GM18858 (cell line): ENCODE results near the gene PPP1R7.

Source experiments
- ATAC-seq: cut with Tn5 transposase; IDR thresholded peaks from one replicate; pipeline ENCODE4 v1.9.1; 2021; ENCODE audit not compliant: unreplicated experiment

Gene PPP1R7

DNA sequence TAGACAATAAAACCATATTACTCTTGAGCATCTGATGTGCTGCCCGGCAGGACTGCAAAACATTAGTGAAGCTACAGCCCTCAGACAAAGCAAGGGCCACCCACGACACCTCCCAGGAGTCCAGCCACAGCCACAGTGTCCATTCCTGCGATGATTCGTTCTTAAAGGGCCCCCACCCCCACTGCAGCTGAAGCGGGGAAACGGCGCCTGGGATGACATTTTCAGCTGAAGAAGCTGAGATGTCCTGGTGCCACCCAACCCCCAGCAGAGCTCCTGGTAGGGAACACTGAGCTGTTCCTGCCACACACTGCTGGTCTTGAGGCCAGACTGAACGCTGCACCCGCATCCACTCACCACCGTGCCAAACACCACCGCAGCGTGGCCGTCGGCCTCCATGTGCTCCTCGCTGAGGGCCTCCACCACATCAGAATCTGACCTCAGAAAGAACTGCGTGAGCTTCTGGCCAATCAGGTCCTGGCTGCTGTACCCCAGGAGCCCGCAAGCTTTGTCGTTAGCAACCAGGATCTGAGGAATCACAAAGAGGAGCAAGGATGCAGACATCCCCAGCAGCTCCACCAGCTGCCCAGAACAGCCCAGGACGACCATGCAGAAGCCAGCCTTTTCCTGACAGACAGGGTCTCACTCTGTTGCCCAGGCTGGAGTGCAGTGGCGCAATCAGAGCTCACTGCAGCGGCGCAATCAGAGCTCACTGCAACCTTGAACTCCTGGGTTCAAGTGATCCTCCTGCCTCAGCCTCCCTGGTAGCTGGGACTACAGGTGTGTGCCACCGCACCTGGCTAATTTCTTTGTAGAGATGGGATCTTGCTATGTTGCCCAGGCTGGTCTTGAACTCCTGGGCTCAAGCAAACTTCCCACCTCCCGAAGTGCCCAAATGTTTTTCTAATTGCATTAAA, 10.5 kb upstream of the PPP1R7 start:
- ATAC-seq: no peak

DNA sequence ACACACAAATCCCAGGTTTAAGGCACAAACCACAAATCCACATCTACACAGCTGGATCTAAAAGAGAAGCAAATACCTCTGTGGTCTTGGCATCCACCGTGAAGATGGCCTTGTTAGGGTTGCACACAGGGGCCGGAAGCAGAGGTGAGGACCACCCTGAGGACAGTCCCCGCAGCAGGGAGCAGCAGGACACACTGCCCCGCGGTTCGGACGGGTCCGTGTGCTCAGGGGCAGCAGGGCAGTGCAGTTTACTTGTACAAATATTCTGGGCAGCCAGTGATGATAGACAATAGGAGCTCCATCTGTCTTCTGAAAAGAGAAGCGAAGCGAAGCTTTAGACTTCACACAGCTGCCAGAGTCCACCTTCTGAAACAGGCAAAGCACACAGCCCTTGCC, 9.8 kb upstream of the PPP1R7 start:
- no peak for ATAC-seq

DNA sequence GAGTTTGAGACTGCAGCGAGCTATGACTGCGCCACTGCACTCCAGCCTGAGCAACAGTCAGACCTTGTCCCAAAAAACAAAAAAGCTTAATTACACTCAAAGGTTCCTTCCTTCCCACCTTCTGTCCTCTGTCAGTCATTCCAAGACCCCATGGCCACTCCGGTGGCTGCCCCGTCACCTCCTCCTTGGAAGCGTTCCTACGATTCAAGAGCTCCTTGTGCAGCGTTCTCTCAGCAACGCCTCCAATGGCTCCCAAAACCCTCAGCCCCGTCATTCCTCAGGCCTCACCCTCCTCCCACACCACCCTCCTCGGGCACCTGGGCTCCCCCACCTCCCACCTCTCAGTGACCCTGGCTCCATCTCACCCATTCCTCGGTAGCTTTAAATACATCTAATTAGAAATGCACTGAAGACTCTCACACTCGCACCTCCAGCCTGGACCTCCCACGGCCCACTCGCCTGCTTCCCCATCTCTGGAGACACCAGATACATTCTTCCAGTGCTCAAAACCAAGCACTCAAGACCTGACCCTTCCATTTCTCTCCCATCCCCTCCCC, 9.0 kb upstream of the PPP1R7 start:
- ATAC-seq: no peak

DNA sequence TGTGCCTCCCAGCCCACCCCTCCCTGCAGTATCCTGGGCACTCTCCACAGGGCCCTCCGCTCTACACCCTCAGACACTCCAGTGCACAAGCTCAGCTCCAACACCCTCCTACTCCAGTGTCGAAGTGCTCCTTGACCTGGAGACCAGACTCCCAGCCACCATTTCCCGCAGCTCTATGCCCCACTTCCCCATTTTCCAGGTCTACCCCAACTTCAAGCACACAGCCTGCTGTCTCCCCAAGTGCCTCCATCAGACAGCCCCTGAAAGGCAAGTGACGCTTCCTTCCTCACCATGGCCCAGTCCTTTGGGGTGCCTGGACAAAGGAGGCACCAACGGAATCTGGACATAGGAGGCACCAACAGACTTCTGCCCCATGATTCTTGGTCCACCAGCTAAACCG, 8.2 kb upstream of the PPP1R7 start:
- no peak for ATAC-seq

DNA sequence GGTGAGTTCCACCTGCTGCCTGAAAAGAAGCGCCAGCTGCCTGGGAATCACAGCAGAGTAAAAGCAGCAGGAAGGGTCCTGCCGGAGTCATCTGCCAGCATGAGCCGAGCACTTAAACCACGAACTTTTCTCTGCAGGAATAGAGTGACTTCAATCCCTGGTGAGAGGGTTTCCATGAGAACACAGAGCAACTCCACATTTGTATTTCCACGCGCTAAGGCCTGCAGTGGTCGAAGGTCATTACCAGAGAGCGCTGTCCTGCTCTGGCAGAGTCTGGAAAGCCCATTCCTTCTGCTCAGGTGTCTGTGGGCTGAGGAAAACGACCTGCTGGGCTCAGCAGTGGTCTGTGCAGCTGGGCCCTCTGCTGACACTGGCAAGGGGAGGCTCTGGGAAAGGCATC, 7.7 kb upstream of the PPP1R7 start:
- ATAC-seq: no peak

DNA sequence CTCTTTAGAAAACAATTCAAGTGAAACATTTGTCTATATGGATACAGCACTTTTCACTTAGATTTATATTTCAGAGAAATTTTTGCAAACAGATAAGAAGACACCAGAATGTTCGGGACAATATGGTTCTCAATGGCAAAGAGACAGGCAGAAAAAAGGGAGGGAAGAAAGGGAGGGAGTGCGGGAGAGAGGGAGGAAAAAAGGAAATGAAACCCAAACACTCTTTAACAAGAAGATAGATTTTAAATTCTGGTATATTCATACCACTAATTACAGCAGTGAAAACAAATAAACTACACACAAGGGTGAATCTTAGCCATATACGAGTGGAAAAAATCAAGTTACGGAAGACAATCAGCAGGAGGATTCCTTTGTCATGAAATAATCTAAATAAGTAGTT, 4.0 kb upstream of the PPP1R7 start:
- ATAC-seq: no peak

DNA sequence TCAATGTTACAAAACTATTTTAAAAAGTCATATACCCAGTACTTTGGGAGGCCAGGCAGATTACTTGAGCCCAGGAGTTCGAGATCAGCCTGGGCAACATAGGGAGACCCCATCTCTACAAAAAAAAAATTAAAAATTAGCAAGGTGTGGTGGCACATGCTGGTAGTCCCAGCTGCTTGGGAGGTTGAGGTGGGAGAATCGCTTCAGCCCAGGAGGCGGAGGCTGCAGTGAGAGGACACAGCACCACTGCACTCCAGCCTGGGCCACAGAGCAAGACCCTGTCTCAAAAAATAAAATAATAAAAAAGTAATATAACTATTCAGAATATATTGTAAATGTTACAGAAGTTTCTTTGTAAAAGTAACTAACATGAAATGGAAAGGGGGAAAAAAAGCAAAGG, 2.9 kb upstream of the PPP1R7 start:
- ATAC-seq: no peak

DNA sequence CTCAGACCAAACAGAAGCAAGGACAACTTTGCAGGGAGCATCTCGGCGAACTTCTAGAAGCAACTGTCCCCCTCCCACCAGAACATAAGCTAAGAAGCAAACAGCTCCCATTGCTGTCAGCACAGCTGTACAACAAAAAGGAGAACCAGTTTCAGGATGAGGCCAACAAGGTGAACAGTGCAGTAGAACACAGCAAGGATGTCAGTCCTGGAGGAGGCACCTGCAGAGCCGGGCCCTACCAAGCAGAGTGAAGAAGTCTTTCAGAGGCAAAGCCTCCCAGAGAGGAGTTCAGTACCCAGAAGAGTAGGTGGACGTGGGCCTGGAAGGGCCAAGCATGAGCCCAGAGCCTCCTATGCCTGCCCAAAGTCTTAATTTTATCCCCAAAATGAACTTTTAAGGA, 2.0 kb upstream of the PPP1R7 start:
- ATAC-seq: no peak

DNA sequence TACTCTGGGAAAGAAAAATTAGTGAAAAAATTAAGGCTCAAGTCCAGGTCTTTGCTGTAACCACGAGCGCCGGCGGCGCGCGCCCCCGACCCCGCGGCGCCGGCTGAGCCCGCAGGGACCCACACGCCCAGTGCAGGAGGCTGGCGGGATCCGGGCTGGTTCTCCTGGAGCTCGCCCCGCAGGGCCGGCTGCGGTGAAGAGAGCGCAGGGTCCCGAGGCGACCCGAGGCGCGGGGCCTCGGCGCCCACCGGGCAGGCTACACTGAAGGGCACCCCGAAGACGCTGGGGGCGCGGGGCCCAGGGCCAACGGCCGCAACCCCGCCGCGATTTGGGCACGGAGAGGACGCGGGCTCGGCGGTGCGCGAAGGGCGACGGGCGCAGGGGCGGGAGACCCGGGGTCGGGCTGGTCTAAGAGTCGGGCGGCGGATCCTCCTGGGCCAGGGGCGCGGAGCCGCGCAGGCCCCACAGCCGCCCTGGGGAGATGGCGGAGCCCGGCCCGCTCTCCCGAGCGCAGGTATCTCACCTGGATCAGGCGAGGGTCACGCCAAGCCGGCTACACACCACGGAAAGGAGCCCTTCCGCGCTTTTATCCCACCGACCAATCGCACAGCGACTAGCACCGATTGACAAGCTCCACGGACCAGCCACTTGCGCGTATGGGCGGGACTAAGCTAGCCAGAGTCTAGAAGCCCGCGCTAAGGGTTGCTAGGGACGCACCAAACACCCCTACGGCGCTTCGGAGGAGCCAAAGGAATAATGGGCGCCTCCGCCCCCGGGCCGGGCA, 1.2 kb upstream of the PPP1R7 start, which contains the start of gene PASK:
PASK (minus strand) TSS at position 582 of the 784 bp plus-strand sequence. CDS start 6,440 bp downstream, outside the sequence.
- peak; percentile 64 for ATAC-seq

DNA sequence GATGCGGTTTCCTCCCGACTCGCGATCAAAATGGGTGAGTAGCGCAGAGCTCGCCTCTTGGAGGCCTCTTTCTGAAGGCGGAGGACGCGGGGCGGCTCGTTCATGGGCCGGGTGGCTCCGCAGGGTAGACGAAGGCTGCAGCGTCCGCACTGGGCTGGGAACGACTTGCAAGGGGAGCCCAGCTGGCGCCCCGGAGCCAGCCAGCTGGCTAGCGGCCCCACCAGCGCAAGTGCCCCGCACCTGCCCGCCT, 667 bp upstream of the PPP1R7 start:
- peak; percentile 7 for ATAC-seq

DNA sequence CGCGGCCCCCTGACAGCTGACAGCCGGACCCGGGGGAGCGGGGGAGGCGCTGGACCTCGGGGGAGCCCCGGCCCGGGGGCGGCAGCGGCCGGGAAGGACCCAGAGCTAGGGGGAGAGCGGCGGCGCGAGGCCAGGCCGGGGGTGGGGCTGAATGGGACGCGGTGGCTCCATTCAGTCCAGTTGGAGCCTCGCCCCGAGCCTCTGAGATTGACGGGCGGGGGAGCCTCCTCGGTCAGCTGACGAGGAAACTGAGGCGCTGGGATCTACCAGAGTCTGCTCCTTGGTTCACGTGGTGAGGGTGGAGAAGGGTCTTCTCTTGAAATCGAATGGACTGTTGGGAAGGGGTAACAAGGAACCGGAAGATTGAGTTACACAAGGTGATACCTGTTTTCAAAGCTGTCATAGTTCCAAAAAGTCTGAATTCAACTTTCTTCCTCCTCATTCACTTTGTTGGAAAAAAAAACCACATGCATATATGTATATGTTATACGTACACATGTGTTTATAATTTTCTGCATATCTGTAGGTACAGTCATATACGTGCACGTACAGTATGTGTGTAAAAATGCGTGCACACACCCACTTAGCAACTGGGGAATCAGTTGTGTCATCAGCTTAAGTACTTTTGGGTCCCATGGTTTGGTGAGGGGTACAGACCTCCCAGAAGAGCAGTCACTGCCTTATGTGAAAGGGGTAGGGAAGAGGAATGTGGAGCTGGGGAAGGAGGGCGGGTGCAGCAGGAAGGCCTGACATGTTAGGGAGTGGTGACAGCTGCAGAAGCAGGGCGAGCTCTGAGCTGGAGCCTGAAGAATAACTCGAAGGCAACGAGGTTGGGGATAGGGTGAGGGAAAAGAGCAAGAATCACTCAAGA, 628 bp downstream of the PPP1R7 start:
- ATAC-seq: no peak

DNA sequence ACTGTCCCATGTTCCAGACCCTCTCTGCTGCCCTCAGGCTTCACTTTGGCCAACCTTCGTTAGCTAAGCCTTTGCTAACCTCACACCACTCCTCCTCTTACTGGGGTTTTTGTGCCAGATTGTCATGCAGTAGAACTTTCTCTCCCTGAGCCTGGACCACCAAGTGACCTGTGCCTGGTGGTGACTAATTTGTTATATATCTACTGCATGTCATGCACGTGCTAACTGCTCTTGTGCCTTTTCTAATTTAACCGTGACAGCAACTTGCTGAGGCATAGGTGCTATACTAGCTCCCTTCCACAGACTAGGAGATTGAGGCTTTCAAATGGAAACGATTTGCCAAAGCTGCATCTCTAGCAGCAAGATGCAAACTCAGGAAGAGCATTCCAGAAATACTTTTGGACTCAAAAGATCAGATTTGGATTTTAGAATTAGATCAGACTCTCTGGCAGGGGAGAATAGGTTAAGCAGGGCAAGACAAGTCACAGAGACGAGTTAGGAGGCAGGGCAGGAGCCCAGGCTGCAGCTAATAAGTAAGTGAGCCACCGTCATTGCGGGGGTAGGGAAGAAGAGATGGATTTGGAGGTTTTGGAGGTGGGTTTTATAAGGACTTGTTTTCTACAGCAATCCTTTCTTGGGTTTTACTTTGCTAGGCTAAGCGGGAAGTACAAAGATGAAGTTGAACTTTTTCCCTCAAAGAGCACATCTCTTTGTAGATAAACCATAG, 1.8 kb downstream of the PPP1R7 start:
- no peak for ATAC-seq

DNA sequence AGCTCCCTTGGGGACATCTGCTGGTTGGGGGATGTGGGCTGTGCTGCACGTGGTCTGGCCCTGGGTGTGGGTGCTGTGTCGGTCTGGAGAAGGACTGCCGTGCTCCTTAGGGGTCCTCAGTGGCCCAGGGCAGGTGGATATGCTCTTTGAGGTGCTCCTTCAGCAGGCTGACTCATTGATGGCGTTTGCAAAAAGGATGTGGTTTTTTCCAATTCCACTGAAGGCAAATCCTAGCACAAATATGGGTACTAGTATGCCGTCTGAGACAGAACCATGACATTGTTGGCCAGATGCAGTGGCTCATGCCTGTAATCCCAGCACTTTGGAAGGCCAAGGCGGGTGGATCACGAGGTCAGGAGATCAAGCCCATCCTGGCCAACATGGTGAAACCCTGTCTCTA, 3.3 kb downstream of the PPP1R7 start:
- ATAC-seq: no peak

DNA sequence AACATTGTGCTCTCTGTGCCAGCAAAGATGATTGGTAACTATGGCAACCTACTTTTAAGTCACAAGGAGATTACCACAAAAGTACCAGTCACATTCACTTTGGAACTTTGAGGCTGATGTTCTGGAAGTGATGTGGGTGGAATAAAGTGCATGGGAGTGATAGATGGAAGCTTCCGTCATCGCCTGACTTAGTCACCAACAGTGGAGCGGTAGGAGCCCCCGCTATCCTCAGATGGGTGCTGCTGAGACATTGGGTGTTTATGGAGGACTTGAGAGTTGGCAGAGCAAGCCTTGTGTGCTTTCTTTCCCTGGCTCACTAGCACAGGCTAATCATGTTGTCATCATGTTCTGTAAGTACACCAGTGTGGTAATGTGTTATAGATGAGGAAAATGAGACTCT, 4.6 kb downstream of the PPP1R7 start:
- ATAC-seq: no peak

DNA sequence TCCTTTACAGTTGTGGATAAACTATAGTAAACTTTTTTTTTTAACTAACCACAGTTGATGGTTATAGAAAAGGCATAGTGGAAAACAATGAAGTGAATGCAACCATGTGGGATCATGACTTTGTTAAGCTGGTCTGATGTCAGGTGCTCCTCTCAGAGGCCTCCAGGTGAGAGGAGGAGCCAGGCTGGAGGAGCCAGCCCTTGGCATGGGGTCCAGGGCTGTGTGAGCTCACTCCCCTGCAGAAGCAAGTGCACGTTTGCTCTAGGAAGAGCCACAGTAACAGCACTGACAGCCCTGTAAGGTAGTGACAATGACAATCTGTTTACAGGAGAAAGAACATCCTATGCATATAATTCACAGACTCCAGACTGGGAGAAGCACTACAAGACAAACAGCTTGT, 5.7 kb downstream of the PPP1R7 start:
- ATAC-seq: no peak

DNA sequence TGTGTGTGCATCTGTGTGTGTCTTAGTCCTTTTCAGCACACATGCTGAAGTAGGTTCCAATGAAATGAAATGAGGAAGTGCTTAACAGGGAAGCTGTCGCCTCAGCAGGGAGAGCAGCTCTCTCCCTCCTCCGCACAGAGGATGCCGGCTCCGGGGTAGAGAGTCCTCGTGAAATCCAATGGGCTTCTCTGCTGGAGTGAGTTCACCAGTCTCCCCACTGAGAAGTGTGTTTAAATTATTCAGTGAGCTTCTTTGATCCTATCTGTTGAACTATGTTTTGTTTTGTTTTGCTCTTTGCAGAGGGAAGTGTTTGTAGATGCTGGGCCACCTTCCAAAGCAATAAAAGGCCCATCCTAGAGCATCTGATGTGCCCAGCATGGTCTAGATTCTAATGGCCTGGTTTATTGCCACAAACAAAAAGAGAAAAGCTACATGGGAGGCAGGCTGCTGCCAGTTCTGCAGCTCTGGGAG, 6.7 kb downstream of the PPP1R7 start:
- ATAC-seq: no peak

DNA sequence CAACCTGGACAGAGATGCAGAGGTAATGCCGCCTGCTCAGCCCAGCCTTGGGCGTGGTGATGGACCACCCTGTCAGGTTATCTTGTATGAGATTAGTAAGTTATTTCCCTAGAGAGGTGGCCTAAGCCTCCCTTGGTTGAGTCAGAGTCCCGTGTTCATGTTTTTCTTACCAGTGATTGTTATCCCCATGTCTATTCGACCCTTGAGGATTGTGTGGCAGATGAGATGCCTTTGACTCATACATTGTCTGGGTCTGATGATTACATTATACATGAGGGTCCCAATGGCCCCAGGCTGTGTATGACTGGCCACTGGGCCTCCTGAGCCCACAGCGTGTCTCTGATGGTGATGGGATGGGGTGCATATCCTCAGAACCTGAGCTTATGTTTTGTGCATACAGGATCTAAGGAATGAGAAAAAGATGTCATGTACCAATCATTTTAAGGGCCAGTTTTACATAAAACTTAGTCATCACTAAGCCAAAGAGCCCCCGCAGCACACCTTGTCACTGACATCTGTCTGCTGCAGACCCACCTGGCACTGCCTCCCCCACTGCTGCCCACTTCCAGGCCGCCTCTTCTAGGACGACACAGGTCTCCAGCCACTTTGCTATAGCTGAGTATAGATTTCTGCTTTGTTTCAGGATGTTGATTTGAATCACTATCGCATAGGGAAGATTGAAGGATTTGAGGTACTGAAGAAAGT, 7.7 kb downstream of the PPP1R7 start:
- no peak for ATAC-seq

DNA sequence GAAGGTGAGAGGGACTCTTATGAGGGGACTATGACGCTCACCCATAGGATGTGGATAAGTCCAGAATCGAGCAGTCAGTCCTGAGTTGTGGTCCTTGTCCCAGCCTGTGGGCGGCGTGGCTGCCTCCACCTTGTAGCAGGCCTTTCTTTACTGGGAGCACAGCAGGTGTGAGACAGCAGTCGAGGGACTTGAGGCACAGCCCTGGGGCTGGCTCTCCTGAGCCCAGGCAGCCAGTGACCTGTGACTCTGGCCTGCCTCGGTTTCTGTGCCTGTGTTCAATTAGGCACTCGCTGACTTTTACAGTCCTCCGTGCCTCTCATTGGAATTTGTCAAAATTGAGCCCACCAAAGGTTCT, 8.3 kb downstream of the PPP1R7 start:
- ATAC-seq: no peak

DNA sequence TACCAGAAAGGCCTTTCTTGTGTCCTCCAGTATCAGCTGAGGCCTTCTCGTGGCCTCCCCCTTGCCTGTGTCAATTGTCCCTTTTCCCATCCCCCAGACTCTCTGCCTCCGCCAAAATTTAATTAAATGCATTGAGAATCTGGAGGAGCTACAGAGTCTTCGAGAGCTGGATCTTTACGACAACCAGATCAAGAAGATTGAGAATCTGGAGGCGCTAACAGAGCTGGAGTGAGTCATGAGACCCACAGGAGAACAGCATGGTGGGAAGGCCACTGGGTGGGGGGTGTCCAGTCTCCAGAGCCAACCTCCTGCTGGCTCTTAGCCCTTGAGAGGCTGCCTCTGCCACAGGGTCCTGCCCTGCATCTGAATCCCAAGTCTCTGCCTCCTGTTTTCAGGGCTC, 8.8 kb downstream of the PPP1R7 start:
- ATAC-seq: no peak

DNA sequence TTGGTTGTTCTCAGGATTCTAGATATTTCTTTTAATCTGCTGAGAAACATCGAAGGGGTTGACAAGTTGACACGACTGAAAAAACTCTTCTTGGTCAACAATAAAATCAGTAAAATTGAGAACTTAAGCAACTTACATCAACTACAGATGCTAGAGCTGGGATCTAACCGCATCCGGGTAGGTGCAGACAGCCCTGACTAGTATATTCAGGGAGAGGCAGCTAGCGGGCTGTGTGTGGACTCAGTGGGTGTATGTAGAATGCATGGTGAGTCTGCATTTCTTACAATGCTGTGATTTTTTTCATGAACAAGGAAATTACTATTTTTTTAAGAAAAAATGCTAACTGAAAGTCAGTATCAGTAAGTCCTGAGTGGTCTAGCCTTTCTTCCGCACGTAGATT, 10.1 kb downstream of the PPP1R7 start:
- no peak for ATAC-seq
